GM12874 (cell line): ENCODE results near the gene FOXN3.

ENCODE experiments used
- CTCF ChIP-seq: IDR thresholded peaks from 2 replicates; pipeline ENCODE4 v1.5.1; 2011; ENCODE audit warnings: low read depth, mild to moderate bottlenecking, control low read depth, low read length, moderate library complexity; ENCODE audit not compliant: insufficient read depth

Gene FOXN3

GRCh38 chr14:89171168-89171567, 245.9 kb downstream of the FOXN3 start:
- TF ChIP-seq CTCF = no peak

GRCh38 chr14:89167705-89168104, 249.3 kb downstream of the FOXN3 start:
- TF ChIP-seq CTCF = no peak

DNA sequence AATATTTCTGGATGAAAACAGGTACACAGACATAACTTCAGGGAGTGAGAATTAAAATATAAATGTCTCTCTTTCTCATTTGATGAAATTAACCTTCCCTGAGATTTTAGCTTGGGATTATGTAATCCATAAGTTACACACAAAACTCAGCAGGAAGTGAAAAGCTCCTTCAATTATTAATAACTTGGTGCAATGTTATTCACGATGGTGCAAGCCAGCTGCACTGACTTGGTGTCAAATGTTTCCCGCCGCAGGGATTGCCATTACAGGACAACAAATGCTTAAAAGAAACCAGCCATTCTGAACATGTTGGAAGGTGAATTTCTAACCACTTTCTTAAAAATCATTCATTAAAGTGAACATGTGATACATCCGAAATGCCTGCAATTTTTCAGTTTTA, 250.4 kb downstream of the FOXN3 start:
- no peak for TF ChIP-seq CTCF

DNA sequence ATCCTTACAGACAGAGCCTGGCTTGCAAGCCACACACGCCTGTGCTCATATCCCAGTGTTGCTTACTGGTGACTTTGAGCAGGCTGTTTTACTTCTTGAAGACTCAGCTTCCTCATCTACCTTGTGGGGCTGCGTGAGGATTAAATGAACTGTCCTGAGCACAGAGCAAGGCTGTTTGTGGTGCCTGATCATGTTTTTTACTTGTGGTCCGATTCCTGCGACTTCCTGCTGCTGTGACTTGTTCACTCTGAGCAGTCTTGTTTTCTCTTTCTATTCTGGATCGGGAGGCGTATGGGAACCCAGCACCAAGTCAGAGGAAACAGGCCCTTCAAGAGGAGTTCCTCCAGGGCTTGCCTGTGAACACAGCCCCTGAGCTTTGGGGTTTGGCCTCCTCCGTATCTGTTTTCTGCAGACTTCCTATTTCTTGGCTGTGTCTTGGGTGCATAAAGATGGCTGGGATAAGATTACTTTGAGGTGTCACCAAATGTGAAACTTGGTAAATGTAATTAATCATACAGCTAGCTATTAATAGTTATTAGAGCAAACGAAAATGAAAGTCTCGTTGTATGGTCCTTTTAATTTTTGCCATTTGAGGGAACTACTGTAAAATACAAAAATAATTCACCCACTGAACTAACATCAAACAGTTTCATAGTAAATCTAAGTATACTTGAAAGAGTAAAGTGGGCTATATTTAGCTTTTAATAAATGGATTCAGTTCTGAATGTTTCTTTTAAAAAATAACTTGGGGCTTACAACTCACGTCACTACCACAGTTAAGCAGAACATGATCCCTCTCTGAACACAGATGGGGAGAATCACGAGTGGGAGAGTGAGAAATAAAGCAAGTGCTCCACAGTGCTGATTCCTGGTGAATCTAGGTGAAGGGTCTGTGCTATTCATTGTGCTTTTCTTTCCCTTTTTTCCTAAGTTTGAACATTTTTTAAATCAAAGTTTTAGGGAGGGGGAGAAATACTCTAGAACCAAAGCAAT, 251.5 kb downstream of the FOXN3 start:
- TF ChIP-seq CTCF = no peak

GRCh38 chr14:89164168-89165073, 252.6 kb downstream of the FOXN3 start:
- no peak for TF ChIP-seq CTCF

GRCh38 chr14:89163031-89163636, 253.9 kb downstream of the FOXN3 start:
- no peak for TF ChIP-seq CTCF

DNA sequence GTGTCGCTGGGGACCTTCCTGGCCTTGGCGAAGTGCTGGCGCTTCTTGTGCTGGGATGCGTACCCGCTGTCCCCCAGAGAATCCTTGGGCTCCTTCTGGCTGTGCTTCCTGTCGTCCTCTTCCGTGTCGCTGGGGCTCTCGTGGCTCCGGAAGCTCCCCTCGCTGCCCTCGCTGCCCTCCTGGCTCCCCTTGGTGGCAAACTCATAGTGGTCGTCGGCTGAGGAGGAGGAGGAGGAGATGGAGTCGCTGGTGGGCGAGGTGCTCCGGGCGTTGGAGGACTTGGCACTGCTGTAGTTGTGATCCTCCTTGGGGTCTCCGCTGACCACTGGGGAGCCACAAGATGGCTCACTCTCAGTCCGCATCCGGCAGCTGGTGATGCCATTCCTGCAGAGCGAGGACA, 254.4 kb downstream of the FOXN3 start:
- TF ChIP-seq CTCF = no peak
